Prostate gland (tissue), 2 donors: Measurements from ENCODE around the gene P2RX1. TPM values are rescaled to one million over a fixed set of nuclear protein-coding genes. Genes with fewer than 3 reads are reported as not detected.
"Not testable (repeated sequence)": the region's sequence is repeated elsewhere in the genome, so short reads cannot be mapped to it uniquely, and the experiment has no call there.

ENCODE experiments used
- DNase-seq: peaks from one replicate; pipeline ENCODE4 v3.0.0-alpha.2; 2019; ENCODE audit warnings: low spot score
- H3K27ac ChIP-seq, 2 donors: fragments of 200-600 bp; sonication (generic); 2 replicates each; pipeline ENCODE4 v1.5.1; 2017 to 2019
- H3K27me3 ChIP-seq: fragments of 200-600 bp; sonication (generic); replicated peaks from 2 replicates; pipeline ENCODE4 v1.5.1; 2019; ENCODE audit not compliant: insufficient read depth
- H3K36me3 ChIP-seq, 2 donors: fragments of 200-600 bp; sonication (generic); 1 replicate in 1 of 2; 2 replicates in 1 of 2; pipeline versions ENCODE4 v1.5.1 to v1.8.1; 2017 to 2019
- H3K4me1 ChIP-seq: fragments of 200-600 bp; sonication (generic); replicated peaks from 2 replicates; pipeline ENCODE4 v1.5.1; 2019
- H3K4me3 ChIP-seq, 2 donors: fragments of 200-600 bp; sonication (generic); 2 replicates each; pipeline ENCODE4 v1.5.1; 2017 to 2019
- H3K9me3 ChIP-seq: fragments of 200-600 bp; sonication (generic); 2 replicates; pipeline ENCODE4 v1.5.1; 2017
- POLR2A ChIP-seq: fragments of 450-650 bp; IDR thresholded peaks from one replicate; pipeline ENCODE4 v1.6.1; 2016; ENCODE audit warnings: antibody characterized with exemption, mild to moderate bottlenecking
- POLR2AphosphoS5 ChIP-seq: sonication (generic); formaldehyde crosslinking; IDR thresholded peaks from one replicate; pipeline ENCODE4 v1.6.1; 2017; ENCODE audit warnings: antibody characterized with exemption
- WGBS: methylation state at CpG from one replicate; pipeline ENCODE4 v1.1.5; 2018; 5-methylcytosine and 5-hydroxymethylcytosine counted together
- intact Hi-C: fragments of 100-400 bp; cut with DNase I; formaldehyde crosslinking; loops from one replicate; pipeline ENCODE4 v1.14.2; 2022
- total RNA-seq, 2 donors: library from RNA; depleted of rRNA; stranded (reverse); fragments of >200 nt; gene quantifications; one replicate each; pipeline ENCODE4 v1.1.0, GENCODE V29; 2016
- TF ChIP-seq, protein P1 (sequence below), 4 experiments: fragments of 200-600 bp in 2 of 4; fragments of 450-650 bp in 2 of 4; sonication (generic) in 2 of 4; IDR thresholded peaks; 1 replicate in 3 of 4; 2 replicates in 1 of 4; pipeline ENCODE4 v1.5.1; 2016 to 2019; ENCODE audit warnings: antibody characterized with exemption in 4 of 4, mild to moderate bottlenecking in 2 of 4, moderate library complexity in 2 of 4

The P2RX1 gene
- total RNA-seq, 2 donors from 2014 or later, result 3.8 to 22.5 TPM

DNA sequence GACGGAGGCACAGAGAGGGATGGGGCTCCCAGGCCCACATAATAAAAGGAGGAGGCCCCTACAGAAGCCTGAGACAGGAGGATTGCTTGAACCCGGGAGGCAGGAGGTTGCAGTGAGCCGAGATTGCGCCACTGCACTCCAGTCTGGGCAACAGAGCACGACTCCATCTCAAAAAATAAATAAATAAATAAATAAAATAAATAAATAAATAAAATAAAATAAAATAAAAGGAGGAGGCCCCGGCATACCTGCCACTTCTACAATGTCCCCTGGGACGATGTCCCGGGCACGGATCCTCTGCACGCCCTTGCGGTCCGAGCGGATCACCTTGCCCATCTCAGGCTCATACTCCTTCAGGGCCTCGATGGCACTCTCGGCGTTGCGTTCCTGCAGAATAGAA lies 34.7 kb upstream of the P2RX1 start:
- 93% methylated on average over 17 of the region's 17 CpGs for WGBS
- Histone ChIP-seq H3K36me3 (no peaks in the 10 kb centered on the region), H3K27me3 (no peaks in the 10 kb centered on the region), H3K9me3 (no peaks in the 10 kb centered on the region), H3K4me3 (no peak overlapping the region), H3K4me1 (no peaks in the 10 kb centered on the region), H3K27ac (no peak overlapping the region)
- intact Hi-C loops, result no loop called here
- TF ChIP-seq POLR2AphosphoS5, result no peak
- TF ChIP-seq POLR2A, result no peak
- DNase-seq, result no peak

DNA sequence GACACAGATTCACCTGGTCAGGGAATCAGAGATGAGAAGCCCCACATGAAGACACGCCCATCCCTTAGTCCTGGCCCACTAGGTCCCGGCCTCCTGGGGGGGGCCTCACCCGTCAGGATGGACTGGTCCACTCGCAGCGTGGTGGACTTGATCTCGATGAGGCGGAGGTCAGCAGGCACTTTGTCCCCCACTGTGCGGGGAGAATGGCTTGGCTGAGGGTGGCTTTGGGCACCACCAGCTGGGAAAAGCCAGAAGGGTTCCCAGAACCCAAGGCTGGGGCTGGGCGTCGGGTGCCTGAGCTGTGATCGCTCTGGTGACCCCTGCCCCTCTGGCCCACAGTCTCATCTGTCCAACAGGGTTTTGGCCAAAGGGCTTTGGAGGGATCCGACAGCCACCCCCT lies 34.3 kb upstream of the P2RX1 start:
- H3K27me3 ChIP-seq, result no peaks in the 10 kb centered on the region
- TF ChIP-seq, protein P1, sequence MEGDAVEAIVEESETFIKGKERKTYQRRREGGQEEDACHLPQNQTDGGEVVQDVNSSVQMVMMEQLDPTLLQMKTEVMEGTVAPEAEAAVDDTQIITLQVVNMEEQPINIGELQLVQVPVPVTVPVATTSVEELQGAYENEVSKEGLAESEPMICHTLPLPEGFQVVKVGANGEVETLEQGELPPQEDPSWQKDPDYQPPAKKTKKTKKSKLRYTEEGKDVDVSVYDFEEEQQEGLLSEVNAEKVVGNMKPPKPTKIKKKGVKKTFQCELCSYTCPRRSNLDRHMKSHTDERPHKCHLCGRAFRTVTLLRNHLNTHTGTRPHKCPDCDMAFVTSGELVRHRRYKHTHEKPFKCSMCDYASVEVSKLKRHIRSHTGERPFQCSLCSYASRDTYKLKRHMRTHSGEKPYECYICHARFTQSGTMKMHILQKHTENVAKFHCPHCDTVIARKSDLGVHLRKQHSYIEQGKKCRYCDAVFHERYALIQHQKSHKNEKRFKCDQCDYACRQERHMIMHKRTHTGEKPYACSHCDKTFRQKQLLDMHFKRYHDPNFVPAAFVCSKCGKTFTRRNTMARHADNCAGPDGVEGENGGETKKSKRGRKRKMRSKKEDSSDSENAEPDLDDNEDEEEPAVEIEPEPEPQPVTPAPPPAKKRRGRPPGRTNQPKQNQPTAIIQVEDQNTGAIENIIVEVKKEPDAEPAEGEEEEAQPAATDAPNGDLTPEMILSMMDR (IDR thresholded peaks at IDR 0.05), result no peak
- TF ChIP-seq POLR2A (no peak), POLR2AphosphoS5 (no peak)
- H3K36me3 ChIP-seq, result no peaks in the 10 kb centered on the region
- H3K27ac ChIP-seq, result no peak overlapping the region
- DNase-seq, result no peak
- H3K4me1 ChIP-seq, result no peaks in the 10 kb centered on the region
- no peaks in the 10 kb centered on the region for H3K9me3 ChIP-seq
- 96% methylated on average over 8 of the region's 12 CpGs for WGBS
- intact Hi-C loops, result no loop called here
- no peak overlapping the region for H3K4me3 ChIP-seq

GRCh38 chr17:3949418-3949817 lies 33.2 kb upstream of the P2RX1 start:
- H3K9me3 ChIP-seq, result no peaks in the 10 kb centered on the region
- TF ChIP-seq, protein P1 (IDR thresholded peaks at IDR 0.05), result no peak
- TF ChIP-seq POLR2AphosphoS5, result no peak
- no peak for TF ChIP-seq POLR2A
- H3K36me3 ChIP-seq, result no peaks in the 10 kb centered on the region
- no peak for DNase-seq
- H3K27me3 ChIP-seq, result no peaks in the 10 kb centered on the region
- H3K4me3 ChIP-seq, result no peak overlapping the region
- no peaks in the 10 kb centered on the region for H3K4me1 ChIP-seq
- H3K27ac ChIP-seq, result no peak overlapping the region
- intact Hi-C loops, result no loop called here
- WGBS, result 90% methylated on average over 3 of the region's 3 CpGs

DNA sequence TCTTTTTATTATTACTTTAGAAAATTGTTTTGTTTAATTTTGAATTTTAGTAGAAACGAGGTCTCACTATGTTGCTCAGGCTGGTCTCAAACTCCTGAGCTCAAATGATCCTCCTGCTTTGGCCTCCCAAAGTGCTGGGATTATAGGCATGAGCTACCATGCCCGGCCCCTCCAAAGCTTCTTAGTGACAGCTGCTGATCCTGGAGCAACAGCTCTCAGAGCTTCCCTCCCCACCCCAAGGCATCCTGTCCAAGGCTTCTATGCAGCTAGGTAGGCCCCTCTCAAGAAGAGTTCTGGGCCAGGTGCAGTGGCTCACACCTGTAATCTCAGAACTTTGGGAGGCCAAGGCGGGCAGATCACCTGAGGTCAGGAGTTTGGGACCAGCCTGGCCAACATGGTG lies 32.3 kb upstream of the P2RX1 start:
- H3K4me3 ChIP-seq, H3K27ac ChIP-seq, H3K36me3 ChIP-seq, DNase-seq, intact Hi-C loops, H3K4me1 ChIP-seq, H3K27me3 ChIP-seq, H3K9me3 ChIP-seq: not testable (repeated sequence)
- 95% methylated on average over 3 of the region's 3 CpGs for WGBS

DNA sequence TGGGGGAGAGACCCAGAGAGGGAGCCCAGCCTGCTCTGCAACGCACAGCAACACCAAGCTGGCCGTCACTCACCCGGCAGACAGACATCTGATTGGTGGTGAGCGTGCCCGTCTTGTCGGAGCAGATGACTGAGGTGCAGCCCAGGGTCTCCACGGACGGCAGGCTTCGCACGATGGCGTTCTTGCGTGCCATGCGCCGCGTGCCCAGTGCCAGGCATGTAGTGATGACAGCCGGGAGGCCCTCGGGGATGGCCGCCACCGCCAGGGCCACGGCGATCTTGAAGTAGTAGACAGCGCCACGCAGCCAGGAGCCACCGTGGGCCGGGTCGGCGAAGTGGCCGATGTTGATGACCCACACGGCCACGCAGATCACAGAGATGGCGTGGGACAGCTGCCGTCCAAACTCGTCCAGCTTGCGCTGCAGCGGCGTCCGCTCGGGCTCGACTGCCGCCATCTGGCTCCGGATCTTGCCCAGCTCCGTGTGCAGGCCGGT lies 31.1 kb upstream of the P2RX1 start:
- Histone ChIP-seq H3K4me1 (no peaks in the 10 kb centered on the region), H3K4me3 (no peak overlapping the region), H3K27me3 (no peaks in the 10 kb centered on the region), H3K9me3 (no peaks in the 10 kb centered on the region), H3K36me3 (no peaks in the 10 kb centered on the region), H3K27ac (no peak overlapping the region)
- TF ChIP-seq POLR2A, result no peak
- TF ChIP-seq POLR2AphosphoS5, result no peak
- TF ChIP-seq, protein P1 (IDR thresholded peaks at IDR 0.05), result no peak
- DNase-seq, result no peak
- intact Hi-C loops, result no loop called here
- 96% methylated on average over 41 of the region's 43 CpGs for WGBS

- H3K27ac ChIP-seq, result no peak overlapping the region
- no peaks in the 10 kb centered on the region for H3K27me3 ChIP-seq
- DNase-seq, result no peak
- intact Hi-C loops, result no loop called here
- TF ChIP-seq, protein P1 (IDR thresholded peaks at IDR 0.05), result no peak
- no peak for TF ChIP-seq POLR2AphosphoS5
- no peak for TF ChIP-seq POLR2A
- H3K9me3 ChIP-seq, result no peaks in the 10 kb centered on the region
- WGBS, result 44% methylated on average over 5 of the region's 5 CpGs
- no peaks in the 10 kb centered on the region for H3K36me3 ChIP-seq
- no peaks in the 10 kb centered on the region for H3K4me1 ChIP-seq
- H3K4me3 ChIP-seq, result no peak overlapping the region
Measured at GRCh38 chr17:3946711-3947235, 30.5 kb upstream of the P2RX1 start.
